ENCODE measurements around the gene SLC25A19.
A peak's percentile ranks its signal among the peaks of the same experiment; 100 is the strongest.
"Not testable (repeated sequence)": the region's sequence is repeated elsewhere in the genome, so short reads cannot be mapped to it uniquely, and the experiment has no call there.

The SLC25A19 gene

DNA sequence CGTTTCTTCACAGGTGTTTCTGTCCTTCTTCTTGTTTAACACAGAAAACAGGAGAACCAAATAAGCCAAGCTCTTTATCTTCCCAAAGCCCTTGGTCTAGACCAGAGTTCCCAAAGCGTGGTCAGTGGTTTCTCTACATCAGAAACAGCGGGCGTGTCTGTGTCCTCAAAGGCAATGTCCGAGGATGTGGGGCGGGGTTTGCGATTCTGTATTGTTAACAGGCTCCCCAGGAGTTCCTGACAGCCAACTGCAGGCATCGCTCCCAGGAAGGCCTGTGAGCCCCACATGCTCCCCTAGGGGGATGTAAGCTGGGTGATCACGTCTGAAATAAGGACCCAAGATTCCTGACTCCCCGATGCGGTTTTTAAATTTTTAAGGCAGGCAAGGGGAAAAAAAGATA is 28.4 kb upstream of the SLC25A19 start:
- H3K27ac Mint-ChIP-seq: peak overlapping the region; percentile 92
- no peaks in the 10 kb centered on the region for H3K27me3 Mint-ChIP-seq
- intact Hi-C loops (cut with micrococcal nuclease): no loop called here
- peaks cover 77% of the 10 kb centered on the region for H3K36me3 Mint-ChIP-seq (ENCODE audit: low read depth)
- no peaks in the 10 kb centered on the region for H3K9me3 Mint-ChIP-seq
- H3K4me1 Mint-ChIP-seq (ENCODE audit: low read depth): peaks cover 61% of the 10 kb centered on the region
- H3K4me3 Mint-ChIP-seq: no peak overlapping the region

DNA sequence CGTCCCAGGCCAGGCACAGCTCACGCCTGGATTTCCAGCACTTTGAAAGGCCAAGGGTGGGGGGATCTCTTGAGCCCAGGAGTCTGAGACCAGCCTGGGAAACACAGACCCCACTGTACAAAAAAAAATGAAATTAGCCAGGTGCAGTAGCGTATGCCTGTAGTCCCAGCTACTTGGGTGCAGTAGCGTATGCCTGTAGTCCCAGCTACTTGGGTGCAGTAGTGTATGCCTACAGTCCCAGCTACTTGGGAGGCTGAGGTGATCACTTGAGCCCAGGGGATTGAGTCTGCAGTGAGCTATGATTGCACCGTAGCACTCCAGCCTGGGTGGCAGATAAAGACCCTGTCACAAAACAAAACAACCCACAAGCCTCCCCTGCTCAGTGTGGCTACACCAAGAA is 27.0 kb upstream of the SLC25A19 start:
- Mint-ChIP-seq H3K27me3 (no peaks in the 10 kb centered on the region), H3K4me3 (peak overlapping the region; percentile 13), H3K4me1 (ENCODE audit: low read depth) (peaks cover 73% of the 10 kb centered on the region), H3K27ac (peak overlapping the region; percentile 92), H3K36me3 (ENCODE audit: low read depth) (peaks cover 65% of the 10 kb centered on the region), H3K9me3 (no peaks in the 10 kb centered on the region)
- intact Hi-C loops (cut with micrococcal nuclease): no loop called here

DNA sequence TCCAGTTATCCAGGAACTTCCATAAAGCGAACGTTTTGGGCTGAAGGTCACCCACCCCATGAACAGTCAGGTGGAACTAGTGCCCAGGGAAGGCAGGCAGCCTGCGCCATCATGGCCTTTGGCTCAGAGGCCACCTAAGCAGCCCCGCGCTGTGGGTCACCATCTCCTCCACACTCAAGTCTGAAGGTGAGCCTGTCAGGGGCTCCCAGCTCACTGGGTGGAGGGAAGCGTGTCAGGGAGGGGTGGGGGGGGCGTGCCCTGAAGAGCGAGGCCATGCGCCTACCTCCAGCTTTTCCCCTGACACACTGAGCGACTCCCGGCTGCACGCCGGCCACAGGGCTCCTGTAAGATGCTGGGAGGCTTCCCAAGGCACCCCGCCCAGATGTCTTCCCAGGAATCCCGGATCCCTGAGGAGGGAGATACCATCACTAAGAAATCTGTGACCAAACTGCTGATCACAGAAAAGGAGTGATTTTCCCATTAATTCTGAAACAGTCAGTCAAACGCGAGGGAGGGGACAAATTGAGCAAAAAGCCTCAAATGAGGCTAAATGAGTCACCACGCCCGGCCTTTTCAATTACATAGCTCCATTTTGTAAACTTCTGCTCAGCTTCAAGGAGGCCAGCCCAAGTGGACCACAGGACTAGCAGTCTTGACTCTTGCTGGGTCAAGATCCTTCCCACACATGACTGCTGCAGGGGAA is 26.5 kb upstream of the SLC25A19 start:
- Mint-ChIP-seq H3K36me3 (ENCODE audit: low read depth) (peaks cover 59% of the 10 kb centered on the region), H3K4me3 (peak overlapping the region; percentile 13), H3K27me3 (no peaks in the 10 kb centered on the region), H3K27ac (peak overlapping the region; percentile 92), H3K9me3 (no peaks in the 10 kb centered on the region), H3K4me1 (ENCODE audit: low read depth) (peaks cover 73% of the 10 kb centered on the region)
- intact Hi-C loops (cut with micrococcal nuclease): no loop called here

DNA sequence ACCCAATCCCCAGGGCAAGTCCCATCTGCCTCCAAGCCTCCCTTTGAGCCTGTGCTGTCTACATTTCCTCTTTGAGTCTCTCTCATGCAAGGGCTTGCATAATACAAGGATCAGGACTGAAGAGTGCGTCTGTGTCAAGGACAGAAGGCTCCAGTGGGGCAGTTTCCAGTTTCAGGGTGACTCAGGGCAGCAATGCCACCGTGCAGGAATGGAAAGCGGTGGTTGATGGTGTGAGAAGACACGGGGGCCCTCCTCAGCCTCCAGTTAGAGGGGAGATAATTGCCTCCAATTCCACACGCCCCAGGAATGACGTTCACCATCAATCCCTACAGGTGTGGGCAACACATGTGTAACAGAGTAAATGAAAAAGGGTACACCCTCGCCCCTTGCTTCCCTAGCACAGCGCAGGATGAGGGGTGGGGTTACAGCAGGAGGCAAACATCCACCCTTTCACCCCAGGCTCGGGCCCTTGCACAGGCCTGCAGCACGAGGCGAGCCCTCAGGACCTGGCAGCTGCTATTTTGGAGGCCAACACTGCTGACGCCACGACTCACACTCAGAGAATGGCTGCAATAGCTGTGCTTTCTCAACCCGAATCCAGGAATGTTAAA is 24.8 kb upstream of the SLC25A19 start:
- intact Hi-C loops (cut with micrococcal nuclease): no loop called here
- H3K4me1 Mint-ChIP-seq (ENCODE audit: low read depth): peaks cover 83% of the 10 kb centered on the region
- peaks cover 43% of the 10 kb centered on the region for H3K36me3 Mint-ChIP-seq (ENCODE audit: low read depth)
- H3K27me3 Mint-ChIP-seq: no peaks in the 10 kb centered on the region
- H3K4me3 Mint-ChIP-seq: peak overlapping the region; percentile 55
- H3K9me3 Mint-ChIP-seq: no peaks in the 10 kb centered on the region
- peak overlapping the region; percentile 92 for H3K27ac Mint-ChIP-seq

DNA sequence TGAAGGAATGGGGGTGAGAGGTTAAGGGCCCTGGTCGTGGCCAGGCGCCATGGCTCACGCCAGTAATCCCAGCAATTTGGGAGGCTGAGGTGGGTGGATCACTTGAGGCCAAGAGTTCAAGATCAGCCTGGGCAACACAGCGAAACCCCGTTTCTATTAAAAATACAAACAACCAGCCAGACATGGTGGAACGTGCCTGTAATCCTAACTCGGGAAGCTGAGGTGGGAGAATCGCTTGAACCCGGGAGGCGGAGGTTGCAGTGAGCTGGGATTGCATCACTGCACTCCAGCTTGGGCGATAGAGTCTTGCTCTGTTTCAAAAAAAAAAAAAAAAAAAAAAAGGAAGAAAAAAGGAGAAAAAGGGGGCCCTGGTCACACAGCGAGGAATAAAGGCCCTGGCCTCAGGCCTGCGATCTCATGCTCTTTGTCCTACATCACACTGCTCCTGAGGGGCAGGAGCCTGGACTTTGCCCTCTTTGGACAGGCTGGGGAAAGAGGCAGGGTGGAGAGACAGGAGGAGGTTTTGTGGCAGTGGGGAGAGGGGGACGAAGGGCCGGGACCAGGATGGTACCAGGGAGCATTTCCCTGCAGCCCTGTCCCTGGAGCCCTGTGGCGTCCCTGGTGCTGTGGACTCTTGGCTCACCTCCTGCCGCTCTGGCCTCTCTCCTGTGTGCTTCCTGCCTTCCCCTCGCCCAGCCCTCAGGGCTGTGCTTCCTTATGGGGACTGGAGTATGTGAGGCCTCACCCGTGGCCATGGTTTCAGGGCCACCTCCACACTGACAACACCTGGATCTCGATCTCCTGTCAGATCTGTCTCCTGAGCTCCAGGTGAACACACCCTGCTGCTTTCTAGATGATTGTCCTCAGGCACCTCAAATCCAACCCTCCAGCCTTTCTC is 19.7 kb upstream of the SLC25A19 start:
- intact Hi-C loops (cut with micrococcal nuclease): no loop called here
- Mint-ChIP-seq H3K27me3 (no peaks in the 10 kb centered on the region), H3K4me1 (ENCODE audit: low read depth) (peaks cover 75% of the 10 kb centered on the region), H3K4me3 (peak overlapping the region; percentile 41), H3K27ac (peak overlapping the region; percentile 92), H3K9me3 (no peaks in the 10 kb centered on the region), H3K36me3 (ENCODE audit: low read depth) (peaks cover 14% of the 10 kb centered on the region)

DNA sequence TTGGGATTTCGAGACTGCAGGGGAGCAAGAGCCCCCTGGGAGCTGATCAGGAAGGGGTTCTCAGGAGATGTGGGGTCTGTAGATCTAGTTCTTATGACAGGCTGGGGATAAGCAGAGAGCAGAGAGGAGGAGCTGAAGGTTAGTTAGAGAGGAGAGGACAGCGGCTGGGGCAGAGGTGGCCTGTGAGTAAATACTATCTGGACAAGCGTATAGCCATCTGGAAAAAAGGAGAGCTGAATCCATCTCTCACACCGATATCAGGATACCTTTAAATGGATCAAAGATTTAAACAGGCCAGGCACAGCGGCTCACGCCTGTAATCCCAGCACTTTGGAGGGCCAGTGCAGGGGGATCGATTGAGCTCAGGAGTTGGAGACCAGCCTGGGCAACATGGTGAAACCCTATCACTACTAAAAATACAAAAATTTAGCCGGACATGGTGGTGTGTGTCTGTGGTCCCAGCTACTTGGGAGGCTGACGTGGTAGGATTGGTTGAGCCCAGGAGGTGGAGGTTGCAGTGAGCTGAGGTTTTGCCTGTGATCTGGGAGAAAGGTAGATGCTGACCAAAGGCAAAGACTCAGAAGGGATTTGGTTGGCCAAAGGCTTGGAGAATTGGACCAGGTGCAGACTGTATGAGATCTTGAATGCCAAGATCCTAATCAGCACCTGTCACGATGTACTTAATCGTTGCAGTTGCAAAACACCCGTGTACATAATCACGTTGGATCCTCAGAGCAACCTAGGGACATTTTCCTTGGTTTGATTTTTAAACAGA is 18.9 kb upstream of the SLC25A19 start:
- Mint-ChIP-seq H3K9me3 (no peaks in the 10 kb centered on the region), H3K27me3 (no peaks in the 10 kb centered on the region), H3K4me1 (ENCODE audit: low read depth) (peaks cover 68% of the 10 kb centered on the region), H3K36me3 (ENCODE audit: low read depth) (peaks cover 9% of the 10 kb centered on the region), H3K4me3 (no peak overlapping the region), H3K27ac (peak overlapping the region; percentile 92)
- intact Hi-C loops (cut with micrococcal nuclease): no loop called here

DNA sequence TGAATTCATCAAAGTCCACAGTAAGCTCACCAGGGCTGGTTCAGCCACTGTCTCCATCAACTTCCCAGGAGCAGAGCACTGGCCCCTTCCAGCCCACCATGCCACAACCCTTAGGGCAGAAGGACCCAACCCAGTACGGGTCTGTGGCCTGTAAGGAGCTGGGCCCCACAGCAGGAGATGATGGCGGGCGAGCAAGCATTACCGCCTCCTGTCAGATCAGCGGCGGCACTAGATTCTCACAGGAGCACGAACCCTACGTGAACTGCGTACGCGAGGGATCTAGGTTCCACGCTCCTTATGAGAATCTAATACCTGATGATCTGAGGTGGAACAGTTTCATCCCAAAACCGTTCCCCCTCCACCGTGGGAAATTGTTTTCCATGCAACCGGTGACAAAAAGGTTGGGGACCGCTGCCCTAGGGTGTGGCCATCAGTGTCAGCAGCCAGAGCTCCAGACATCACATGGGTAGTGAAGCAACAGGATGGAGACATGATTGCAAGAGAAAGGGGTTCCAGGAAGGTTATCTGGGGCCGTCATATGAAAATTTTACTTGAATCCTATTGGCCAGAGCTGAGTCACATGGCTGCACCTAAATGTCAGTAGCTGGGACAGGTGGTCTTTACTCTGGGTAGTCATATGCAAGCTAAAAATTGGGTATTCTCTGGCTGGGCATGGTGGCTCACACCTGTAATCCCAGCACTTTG is 12.4 kb upstream of the SLC25A19 start:
- H3K36me3 Mint-ChIP-seq (ENCODE audit: low read depth): peaks cover 6% of the 10 kb centered on the region
- no peaks in the 10 kb centered on the region for H3K9me3 Mint-ChIP-seq
- peak overlapping the region; percentile 81 for H3K27ac Mint-ChIP-seq
- H3K4me1 Mint-ChIP-seq (ENCODE audit: low read depth): peaks cover 57% of the 10 kb centered on the region
- no peak overlapping the region for H3K4me3 Mint-ChIP-seq
- no peaks in the 10 kb centered on the region for H3K27me3 Mint-ChIP-seq
- intact Hi-C loops (cut with micrococcal nuclease): no loop called here

DNA sequence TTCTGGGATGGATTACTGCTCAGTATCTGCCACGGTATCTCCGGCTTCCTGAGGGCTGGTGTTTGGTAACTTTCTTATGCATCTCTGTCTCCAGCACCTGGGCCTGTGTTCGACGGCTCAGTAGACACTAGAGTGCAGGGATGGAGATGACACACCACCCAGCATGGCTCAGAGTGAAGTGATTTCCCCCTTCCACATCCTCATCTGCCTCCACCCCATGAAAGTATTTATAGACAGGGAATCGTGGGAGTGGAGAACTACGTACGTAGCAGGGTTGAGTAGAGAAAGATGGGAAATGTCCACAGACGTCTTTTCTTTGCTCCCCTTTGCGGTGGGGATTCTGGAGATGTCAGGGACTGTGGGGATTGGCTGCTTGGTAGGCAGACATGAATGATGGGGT is 11.8 kb upstream of the SLC25A19 start:
- H3K9me3 Mint-ChIP-seq: no peaks in the 10 kb centered on the region
- peak overlapping the region; percentile 10 for H3K4me3 Mint-ChIP-seq
- intact Hi-C loops (cut with micrococcal nuclease): no loop called here
- H3K36me3 Mint-ChIP-seq (ENCODE audit: low read depth): peaks cover 6% of the 10 kb centered on the region
- H3K27me3 Mint-ChIP-seq: no peaks in the 10 kb centered on the region
- H3K4me1 Mint-ChIP-seq (ENCODE audit: low read depth): peaks cover 51% of the 10 kb centered on the region
- peak overlapping the region; percentile 81 for H3K27ac Mint-ChIP-seq

DNA sequence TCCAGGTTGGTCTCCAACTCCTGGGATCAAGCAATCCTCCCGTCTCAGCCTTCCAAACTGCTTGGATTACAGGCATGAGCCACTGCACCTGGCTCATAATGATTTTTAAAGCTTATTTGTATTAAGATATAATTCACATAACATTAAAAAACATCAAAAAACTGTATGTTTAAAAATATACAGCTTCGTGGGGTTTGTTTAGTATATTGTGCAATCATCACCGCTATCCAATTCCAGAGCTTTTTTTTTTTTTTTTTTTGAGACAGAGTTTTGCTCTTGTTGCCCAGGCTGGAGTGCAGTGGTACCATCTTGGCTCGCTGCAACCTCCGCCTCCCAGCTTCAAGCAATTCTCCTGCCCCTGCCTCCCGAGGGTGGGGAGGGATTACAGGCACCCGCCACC is 11.0 kb upstream of the SLC25A19 start:
- Mint-ChIP-seq H3K36me3 (ENCODE audit: low read depth) (peaks cover 6% of the 10 kb centered on the region), H3K4me1 (ENCODE audit: low read depth) (peaks cover 52% of the 10 kb centered on the region), H3K4me3 (no peak overlapping the region), H3K27ac (peak overlapping the region; percentile 81), H3K27me3 (no peaks in the 10 kb centered on the region), H3K9me3 (no peaks in the 10 kb centered on the region)
- intact Hi-C loops (cut with micrococcal nuclease): no loop called here

DNA sequence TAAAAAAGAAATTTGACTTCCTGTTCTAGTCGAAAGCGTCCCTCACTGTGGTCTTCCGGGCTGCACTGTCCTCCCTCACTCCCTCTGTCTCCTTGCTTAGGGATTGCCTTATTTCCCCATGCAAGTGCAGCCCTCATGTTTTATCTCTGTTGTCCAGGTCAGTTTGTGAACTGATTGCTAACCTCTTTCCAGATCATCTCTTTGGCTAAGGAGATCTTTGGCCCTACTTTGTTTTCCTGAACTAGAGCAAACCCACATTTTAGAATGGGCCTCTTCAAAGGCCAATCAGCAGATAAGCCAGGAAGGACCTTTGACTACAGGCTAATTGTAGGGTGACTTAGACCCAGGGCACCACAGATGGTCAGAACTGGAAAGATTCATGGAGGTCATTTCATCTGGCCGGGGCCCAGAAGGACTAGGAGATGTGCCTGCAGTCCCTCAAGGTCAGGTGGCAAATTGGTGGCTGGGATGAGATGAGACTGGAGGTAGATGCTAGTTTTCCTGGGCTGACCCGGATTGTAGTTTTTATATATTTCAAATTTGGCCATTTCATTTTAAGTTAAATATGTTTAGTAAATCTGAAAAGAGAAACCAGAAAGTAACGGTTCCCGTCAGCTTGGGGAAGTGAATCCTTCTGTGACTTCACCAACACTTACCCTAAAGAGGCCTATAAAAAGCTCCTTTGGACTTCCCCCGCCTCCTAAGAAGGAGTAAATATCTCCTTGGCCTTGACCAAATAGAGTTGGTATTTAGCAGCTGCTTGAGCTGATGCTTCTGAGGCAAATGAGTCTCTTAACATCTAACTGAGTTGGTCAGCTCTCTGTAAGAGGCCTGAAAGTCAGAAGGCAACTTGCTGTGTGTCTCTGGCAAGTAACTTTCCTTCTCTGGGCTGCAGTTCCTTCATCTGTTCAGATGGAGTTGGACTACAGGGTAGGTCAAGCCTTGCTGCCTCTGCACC is 6.2 kb upstream of the SLC25A19 start:
- no peaks in the 10 kb centered on the region for H3K9me3 Mint-ChIP-seq

DNA sequence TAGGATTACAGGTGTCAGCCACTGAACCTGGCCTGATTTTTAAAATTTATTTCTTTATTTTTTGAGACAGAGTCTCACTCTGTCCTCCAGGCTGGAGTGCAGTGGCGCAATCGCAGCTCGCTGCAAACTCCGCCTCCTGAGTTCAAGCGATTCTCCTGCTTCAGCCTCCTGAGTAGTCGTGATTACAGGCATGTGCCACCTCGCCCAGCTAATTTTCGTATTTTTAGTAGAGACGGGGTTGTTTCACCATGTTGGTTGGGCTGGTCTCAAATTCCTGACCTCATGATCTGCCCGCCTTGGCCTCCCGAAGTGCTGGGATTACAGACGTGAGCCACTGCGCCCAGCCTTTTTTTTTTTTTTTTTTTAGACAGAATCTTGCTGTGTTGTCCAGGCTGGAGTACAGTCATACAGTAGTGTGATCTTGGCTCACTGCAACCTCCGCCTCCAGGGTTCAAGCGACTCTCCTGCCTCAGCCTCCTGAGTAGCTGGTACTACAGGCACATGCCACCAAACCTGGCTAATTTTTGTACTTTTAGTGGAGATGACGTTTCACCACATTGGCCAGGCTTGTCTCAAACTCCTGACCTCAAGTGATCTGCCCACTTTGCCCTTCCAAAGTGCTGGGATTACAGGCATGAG is 3.7 kb upstream of the SLC25A19 start:
- peak overlapping the region; percentile 97 for H3K27ac Mint-ChIP-seq

More for the DNA sequence above, 6.2 kb upstream of the SLC25A19 start:
- H3K4me1 Mint-ChIP-seq (ENCODE audit: low read depth): peaks cover 63% of the 10 kb centered on the region
- peak overlapping the region; percentile 62 for H3K4me3 Mint-ChIP-seq
- no peaks in the 10 kb centered on the region for H3K27me3 Mint-ChIP-seq
- intact Hi-C loops (cut with micrococcal nuclease): loop anchor here (1.0 kb wide), 1 partner anchor 17 kb away; no protein-coding TSS in a partner anchor
- H3K36me3 Mint-ChIP-seq (ENCODE audit: low read depth): no peaks in the 10 kb centered on the region
- H3K27ac Mint-ChIP-seq: peak overlapping the region; percentile 97

DNA sequence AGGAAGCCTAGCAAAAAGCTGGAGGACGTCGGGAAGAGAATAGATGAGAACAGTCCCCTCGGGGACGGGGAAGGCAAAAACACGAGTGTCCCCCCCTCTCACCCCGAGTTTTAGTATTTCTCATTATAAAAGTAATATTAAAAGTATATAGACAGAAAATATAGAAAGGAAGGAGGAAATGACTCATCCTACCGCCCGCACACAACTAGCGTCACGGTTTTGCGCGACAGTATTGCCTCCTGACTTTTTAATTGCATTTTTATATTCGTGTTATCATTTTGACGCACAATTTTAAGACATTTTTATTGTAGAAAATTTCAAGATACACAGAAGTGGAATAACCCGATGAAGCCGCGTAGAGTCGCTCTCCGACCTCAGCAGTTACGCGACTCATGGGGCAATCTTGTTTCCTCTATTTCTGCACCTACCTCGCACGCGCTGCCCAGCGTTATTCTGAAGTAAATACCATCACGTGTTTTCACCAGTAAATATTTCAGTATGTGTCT is 652 bp upstream of the SLC25A19 start:
- Mint-ChIP-seq H3K9me3 (no peaks in the 10 kb centered on the region), H3K4me3 (peak overlapping the region; percentile 92), H3K27me3 (no peaks in the 10 kb centered on the region), H3K27ac (peak overlapping the region; percentile 97), H3K4me1 (ENCODE audit: low read depth) (peaks cover 77% of the 10 kb centered on the region), H3K36me3 (ENCODE audit: low read depth) (peaks cover 48% of the 10 kb centered on the region)
- intact Hi-C loops (cut with micrococcal nuclease): loop anchor here (2.0 to 5.0 kb wide), 2 partner anchors 32 to 115 kb away; partner anchors contain the start of gene GRB2

More for the DNA sequence above, 3.7 kb upstream of the SLC25A19 start:
- peaks cover 18% of the 10 kb centered on the region for H3K36me3 Mint-ChIP-seq (ENCODE audit: low read depth)
- peak overlapping the region; percentile 23 for H3K4me3 Mint-ChIP-seq
- H3K27me3 Mint-ChIP-seq; H3K9me3 Mint-ChIP-seq; intact Hi-C loops (cut with micrococcal nuclease): not testable (repeated sequence)
- H3K4me1 Mint-ChIP-seq (ENCODE audit: low read depth): peaks cover 64% of the 10 kb centered on the region

All from dendritic cell treated with granulocyte-macrophage colony-stimulating factor and Interleukin-4, amounts not matched to agents 40 ng/mL and 50 ng/mL, for 4 days (primary cell).